PC-9 (cell line): ENCODE data around the gene GPS1. TPM values are rescaled to one million over a fixed set of nuclear protein-coding genes. Genes with fewer than 3 reads are reported as not detected.

Experiments
- BruUV-seq: library from RNA; stranded (reverse); fragments of 400-500 nt; replicated peaks from 2 replicates; lab custom pipeline; 2021; lab: Mats Ljungman, UMichigan
- CTCF ChIA-PET: fragments of 300-600 bp; sonication (Branson Sonifier 250); formaldehyde crosslinking; loops from one replicate; lab custom pipeline; 2022; ENCODE audit warnings: antibody characterized with exemption; lab: Charles Lee
- POLR2A ChIA-PET: fragments of 300-600 bp; sonication (Branson Sonifier 250); formaldehyde crosslinking; loops from one replicate; lab custom pipeline; 2022; ENCODE audit warnings: antibody characterized with exemption; ENCODE audit not compliant: unreplicated experiment; lab: Charles Lee
- DNase-seq, 2 experiments: peaks; one replicate each; pipeline versions ENCODE4 v3.0.0 to v3.0.0-alpha.2; 2015 to 2022; ENCODE audit warnings: mixed read lengths in 1 of 2
- H2AFZ ChIP-seq: fragments of 200-600 bp; sonication (generic); 2 replicates; pipeline ENCODE4 v1.8.1; 2017; ENCODE audit warnings: antibody characterized with exemption
- H3F3A ChIP-seq: fragments of 200-600 bp; sonication (generic); 2 replicates; pipeline ENCODE4 v1.8.1; 2017; ENCODE audit warnings: antibody characterized with exemption, mild to moderate bottlenecking, low read depth; ENCODE audit not compliant: insufficient read depth
- H3K27ac ChIP-seq: fragments of 200-600 bp; sonication (generic); 2 replicates; pipeline ENCODE4 v1.6.1; 2016; ENCODE audit warnings: mixed run types
- H3K27me3 ChIP-seq: fragments of 200-600 bp; sonication (generic); 2 replicates; pipeline ENCODE4 v1.6.1; 2016; ENCODE audit warnings: low read depth, mixed run types; ENCODE audit not compliant: insufficient read depth
- H3K36me3 ChIP-seq: fragments of 200-600 bp; sonication (generic); 2 replicates; pipeline ENCODE4 v1.6.1; 2016; ENCODE audit warnings: low read depth, mixed run types
- H3K4me1 ChIP-seq: fragments of 200-600 bp; sonication (generic); replicated peaks from 2 replicates; pipeline ENCODE4 v1.6.1; 2016; ENCODE audit warnings: mixed run types; ENCODE audit not compliant: insufficient read depth
- H3K4me2 ChIP-seq: fragments of 200-600 bp; sonication (generic); 2 replicates; pipeline ENCODE4 v1.6.1; 2017; ENCODE audit warnings: mixed run types
- H3K4me3 ChIP-seq: fragments of 200-600 bp; sonication (generic); 2 replicates; pipeline ENCODE4 v1.6.1; 2016; ENCODE audit warnings: mixed run types
- H3K79me2 ChIP-seq: fragments of 200-600 bp; sonication (generic); 2 replicates; pipeline ENCODE4 v1.6.1; 2017; ENCODE audit warnings: low read depth, mixed run types
- H3K9me2 ChIP-seq: fragments of 200-600 bp; sonication (generic); 2 replicates; pipeline ENCODE4 v1.8.1; 2017; ENCODE audit warnings: mild to moderate bottlenecking; ENCODE audit not compliant: insufficient read depth
- H3K9me3 ChIP-seq: fragments of 200-600 bp; sonication (generic); 2 replicates; pipeline ENCODE4 v1.8.1; 2016; ENCODE audit warnings: low read depth; ENCODE audit not compliant: insufficient read depth
- H4K20me1 ChIP-seq: fragments of 200-600 bp; sonication (generic); 2 replicates; pipeline ENCODE4 v1.8.1; 2017; ENCODE audit not compliant: insufficient read depth
- EZH2 ChIP-seq: fragments of 200-600 bp; sonication (generic); IDR thresholded peaks from 2 replicates; pipeline ENCODE4 v1.8.0; 2017; ENCODE audit warnings: antibody characterized with exemption, low read depth
- intact Hi-C: fragments of 100-400 bp; cut with micrococcal nuclease; formaldehyde crosslinking; loops from one replicate; pipeline ENCODE4 v1.10.0; 2022; ENCODE audit not compliant: unreplicated experiment
- total RNA-seq: library from RNA; stranded (reverse); gene quantifications from 2 replicates; pipeline ENCODE4 v1.2.3, GENCODE V29; 2021
- TF ChIP-seq, protein P1 (sequence below): fragments of 200-600 bp; sonication (generic); conservative IDR thresholded peaks from 2 replicates; pipeline ENCODE4 v1.6.1; 2017; ENCODE audit warnings: mixed run types, antibody characterized with exemption, mild to moderate bottlenecking, moderate library complexity

Gene GPS1
- total RNA-seq, 1 experiment from 2014 or later: 121 TPM

DNA sequence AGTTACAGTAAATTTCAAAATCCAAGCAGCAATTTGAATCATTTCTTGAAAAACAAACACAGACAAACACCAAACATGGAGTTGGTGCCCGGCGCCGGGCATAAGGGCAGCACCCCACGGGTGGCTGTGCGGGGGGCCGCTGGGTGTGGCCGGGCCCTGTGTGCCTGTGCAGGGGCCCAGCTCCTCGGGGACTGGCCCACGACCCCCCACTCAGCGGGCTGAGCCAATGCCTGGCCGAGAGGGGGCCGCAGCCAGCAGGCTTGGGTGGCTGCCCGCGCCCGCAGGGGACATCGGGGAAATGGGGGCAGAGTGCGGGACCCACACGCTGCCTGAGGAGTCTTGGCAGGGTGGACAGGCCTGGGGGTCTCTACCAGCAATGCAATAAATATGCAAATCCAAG lies 26.7 kb downstream of the GPS1 start:
- intact Hi-C loops: no loop called here
- POLR2A ChIA-PET: no interaction called here

DNA sequence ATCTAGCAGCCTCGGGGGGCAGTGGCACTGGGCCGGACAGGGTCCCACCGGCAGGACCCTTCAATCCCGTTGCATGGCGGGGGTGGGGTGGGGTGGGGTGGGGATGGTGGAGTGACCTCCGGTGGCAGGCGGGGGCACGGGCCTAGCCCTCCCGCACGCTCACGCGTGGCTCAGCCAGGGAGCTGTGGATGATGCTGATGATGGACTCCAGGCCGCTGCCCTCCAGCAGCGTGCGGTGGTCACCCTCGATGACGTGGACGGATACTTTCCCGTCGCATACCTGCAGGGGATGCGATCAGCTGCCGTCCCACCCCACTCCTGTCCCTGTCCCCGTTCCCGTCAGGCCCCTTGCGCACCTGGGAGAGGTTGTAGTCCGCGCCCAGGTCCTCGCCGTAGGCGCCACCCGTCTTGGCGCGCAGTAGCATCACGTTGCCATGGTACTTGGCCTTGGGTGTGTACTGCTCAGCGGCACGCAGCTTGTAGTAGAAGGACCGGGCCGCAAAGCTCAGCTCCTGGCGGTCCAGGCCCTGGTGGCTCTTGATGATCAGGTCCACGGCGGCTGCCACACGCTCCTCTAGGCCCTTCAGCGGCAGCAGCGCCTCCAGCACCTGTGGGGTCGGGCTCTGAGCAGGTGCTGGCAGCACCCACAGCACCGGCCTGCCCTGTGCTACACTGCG lies 27.4 kb downstream of the GPS1 start:
- TF ChIP-seq EZH2: no peak
- TF ChIP-seq, protein P1, sequence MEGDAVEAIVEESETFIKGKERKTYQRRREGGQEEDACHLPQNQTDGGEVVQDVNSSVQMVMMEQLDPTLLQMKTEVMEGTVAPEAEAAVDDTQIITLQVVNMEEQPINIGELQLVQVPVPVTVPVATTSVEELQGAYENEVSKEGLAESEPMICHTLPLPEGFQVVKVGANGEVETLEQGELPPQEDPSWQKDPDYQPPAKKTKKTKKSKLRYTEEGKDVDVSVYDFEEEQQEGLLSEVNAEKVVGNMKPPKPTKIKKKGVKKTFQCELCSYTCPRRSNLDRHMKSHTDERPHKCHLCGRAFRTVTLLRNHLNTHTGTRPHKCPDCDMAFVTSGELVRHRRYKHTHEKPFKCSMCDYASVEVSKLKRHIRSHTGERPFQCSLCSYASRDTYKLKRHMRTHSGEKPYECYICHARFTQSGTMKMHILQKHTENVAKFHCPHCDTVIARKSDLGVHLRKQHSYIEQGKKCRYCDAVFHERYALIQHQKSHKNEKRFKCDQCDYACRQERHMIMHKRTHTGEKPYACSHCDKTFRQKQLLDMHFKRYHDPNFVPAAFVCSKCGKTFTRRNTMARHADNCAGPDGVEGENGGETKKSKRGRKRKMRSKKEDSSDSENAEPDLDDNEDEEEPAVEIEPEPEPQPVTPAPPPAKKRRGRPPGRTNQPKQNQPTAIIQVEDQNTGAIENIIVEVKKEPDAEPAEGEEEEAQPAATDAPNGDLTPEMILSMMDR: no peak
- Histone ChIP-seq H3K36me3 (no peaks in the 10 kb centered on the region), H3F3A (peaks cover 20% of the 10 kb centered on the region), H3K27me3 (no peaks in the 10 kb centered on the region), H3K4me1 (no peaks in the 10 kb centered on the region), H2AFZ (no peak overlapping the region), H3K9me3 (no peaks in the 10 kb centered on the region), H3K79me2 (no peaks in the 10 kb centered on the region), H3K4me2 (no peak overlapping the region), H3K9me2 (no peaks in the 10 kb centered on the region), H4K20me1 (peaks cover 14% of the 10 kb centered on the region), H3K4me3 (no peak overlapping the region), H3K27ac (no peak overlapping the region)
- ChIA-PET CTCF (no interaction called here), POLR2A (no interaction called here)
- DNase-seq: no peak
- intact Hi-C loops: no loop called here
- BruUV-seq: no TSS peak

More for the DNA sequence above, 26.7 kb downstream of the GPS1 start:
- TF ChIP-seq, protein P1: no peak
- TF ChIP-seq EZH2: no peak
- H3F3A ChIP-seq: peaks cover 20% of the 10 kb centered on the region
- no peaks in the 10 kb centered on the region for H3K27me3 ChIP-seq
- no peak overlapping the region for H3K4me3 ChIP-seq
- no peaks in the 10 kb centered on the region for H3K79me2 ChIP-seq
- no peaks in the 10 kb centered on the region for H3K9me3 ChIP-seq
- DNase-seq: no peak
- H2AFZ ChIP-seq: no peak overlapping the region
- H3K4me2 ChIP-seq: no peak overlapping the region
- no peaks in the 10 kb centered on the region for H3K36me3 ChIP-seq
- no peaks in the 10 kb centered on the region for H3K4me1 ChIP-seq
- H4K20me1 ChIP-seq: peaks cover 14% of the 10 kb centered on the region
- TSS peak; percentile 15 for BruUV-seq
- CTCF ChIA-PET: no interaction called here
- no peak overlapping the region for H3K27ac ChIP-seq
- H3K9me2 ChIP-seq: no peaks in the 10 kb centered on the region

DNA sequence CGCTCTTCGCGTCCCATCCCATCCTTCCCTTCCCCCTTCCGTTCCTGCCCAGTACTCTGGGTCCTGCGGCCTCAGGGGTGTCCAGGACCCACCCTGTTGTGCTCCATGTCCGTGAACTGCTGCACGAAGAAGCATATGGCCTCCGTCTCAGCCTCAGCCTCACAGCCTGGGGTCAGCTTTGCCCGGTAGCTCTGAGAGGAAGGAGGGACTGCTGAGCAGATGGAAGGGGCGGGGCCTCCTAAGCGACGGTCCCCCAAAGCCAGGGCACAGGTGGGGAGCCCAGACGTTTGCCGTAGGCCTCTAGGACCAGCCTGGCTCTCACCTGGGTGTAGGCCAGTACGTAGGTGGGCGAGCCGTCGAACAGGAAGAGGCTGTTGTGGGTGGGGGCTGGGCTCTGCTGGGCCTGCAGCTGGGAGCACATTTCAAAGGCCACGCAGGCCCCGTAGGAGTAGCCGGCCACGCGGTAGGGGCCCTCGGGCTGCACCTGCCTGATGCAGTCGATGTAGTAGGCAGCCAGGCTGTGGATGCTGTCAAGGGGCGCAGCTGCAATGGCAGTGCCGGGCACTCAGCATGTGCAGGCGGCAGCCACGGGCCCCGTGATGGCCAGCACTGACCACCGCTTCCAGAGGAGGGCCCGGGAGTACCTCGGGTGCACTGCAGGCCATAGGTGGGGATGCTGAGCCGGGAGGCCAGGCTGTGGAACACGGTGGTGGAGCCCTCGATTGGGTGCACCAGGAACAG lies 28.5 kb downstream of the GPS1 start:
- no peak for DNase-seq
- POLR2A ChIA-PET: no interaction called here
- H2AFZ ChIP-seq: no peak overlapping the region
- H3K9me2 ChIP-seq: no peaks in the 10 kb centered on the region
- peaks cover 14% of the 10 kb centered on the region for H4K20me1 ChIP-seq
- H3K27me3 ChIP-seq: no peaks in the 10 kb centered on the region
- no peaks in the 10 kb centered on the region for H3K79me2 ChIP-seq
- CTCF ChIA-PET: no interaction called here
- H3K9me3 ChIP-seq: no peaks in the 10 kb centered on the region
- no peak overlapping the region for H3K4me2 ChIP-seq
- no peaks in the 10 kb centered on the region for H3K4me1 ChIP-seq
- no peaks in the 10 kb centered on the region for H3K36me3 ChIP-seq
- H3K4me3 ChIP-seq: no peak overlapping the region
- intact Hi-C loops: no loop called here
- no TSS peak for BruUV-seq
- H3F3A ChIP-seq: peaks cover 20% of the 10 kb centered on the region
- no peak overlapping the region for H3K27ac ChIP-seq
- no peak for TF ChIP-seq EZH2
- TF ChIP-seq, protein P1: no peak
